DOHH2 (cell line): ENCODE data around the gene SIPA1.

Experiments used
- CTCF ChIP-seq: fragments of 200-600 bp; sonication (generic); IDR thresholded peaks from one replicate; pipeline ENCODE4 v1.5.1; 2014; ENCODE audit warnings: antibody characterized with exemption, mild to moderate bottlenecking, low read depth, low read length; ENCODE audit not compliant: poor library complexity, severe bottlenecking
- EZH2phosphoT487 ChIP-seq: fragments of 200-600 bp; sonication (generic); IDR thresholded peaks from 2 replicates; pipeline ENCODE4 v1.6.1; 2017; ENCODE audit warnings: borderline replicate concordance, mild to moderate bottlenecking, antibody characterized with exemption, low read length, moderate library complexity, mixed read lengths

GRCh38 chr11:65660038-65660437 lies 22.1 kb downstream of the SIPA1 start:
- no peak for TF ChIP-seq CTCF
- no peak for TF ChIP-seq EZH2phosphoT487
